IMR-90 (cell line): ENCODE data around the gene PRKCH. TPM values are rescaled to one million over a fixed set of nuclear protein-coding genes. Genes with fewer than 3 reads are reported as not detected.

Experiments
- ATAC-seq: fragments of 200-7000 bp; cut with Tn5 transposase; 2 replicates; pipeline ENCODE4 v1.9.1; 2020; ENCODE audit warnings: low read depth, mild to moderate bottlenecking, moderate library complexity
- BruUV-seq: library from RNA; stranded (reverse); fragments of 400-500 nt; replicated peaks from 2 replicates; lab custom pipeline; 2021; lab: Mats Ljungman, UMichigan
- CTCF ChIA-PET: fragments of 300-600 bp; formaldehyde crosslinking; extraction: SDS; loops from one replicate; lab custom pipeline; 2021; ENCODE audit warnings: antibody characterized with exemption; lab: Yijun Ruan, JAX
- POLR2A ChIA-PET: fragments of 300-600 bp; sonication (Branson Sonifier 250); formaldehyde crosslinking; loops from one replicate; lab custom pipeline; 2022; ENCODE audit warnings: antibody characterized with exemption; ENCODE audit not compliant: unreplicated experiment; lab: Charles Lee
- DNase-seq: peaks from one replicate; pipeline ENCODE4 v3.0.0; 2013
- H2AFZ ChIP-seq: replicated peaks from 2 replicates; pipeline ENCODE3; 2013; ENCODE audit warnings: low read length, mild to moderate bottlenecking; ENCODE audit not compliant: poor library complexity
- H2AK5ac ChIP-seq: 2 replicates; pipeline ENCODE4 v1.6.1; 2013; ENCODE audit warnings: low read depth, low read length, inconsistent platforms
- H2AK9ac ChIP-seq: replicated peaks from 2 replicates; pipeline ENCODE3; 2013; ENCODE audit warnings: mild to moderate bottlenecking, low read depth, low read length, moderate library complexity; ENCODE audit not compliant: poor library complexity
- H2BK120ac ChIP-seq: 2 replicates; pipeline ENCODE4 v1.6.1; 2013; ENCODE audit warnings: low read depth, low read length, inconsistent platforms
- H2BK15ac ChIP-seq: 3 replicates; pipeline ENCODE4 v1.6.1; 2013; ENCODE audit warnings: low read depth, low read length, inconsistent platforms
- H2BK20ac ChIP-seq: 2 replicates; pipeline ENCODE4 v1.6.1; 2013; ENCODE audit warnings: low read depth, mild to moderate bottlenecking, inconsistent platforms, low read length, moderate library complexity
- H2BK5ac ChIP-seq: 2 replicates; pipeline ENCODE4 v1.6.1; 2013; ENCODE audit warnings: mild to moderate bottlenecking, low read depth, low read length, inconsistent platforms; ENCODE audit not compliant: poor library complexity, severe bottlenecking
- H3K14ac ChIP-seq: replicated peaks from 2 replicates; pipeline ENCODE4 v1.6.1; 2013; ENCODE audit warnings: low read depth, low read length, inconsistent platforms
- H3K18ac ChIP-seq: 2 replicates; pipeline ENCODE4 v1.6.1; 2013; ENCODE audit warnings: low read depth, low read length, control low read depth
- H3K23ac ChIP-seq: 2 replicates; pipeline ENCODE4 v1.6.1; 2013; ENCODE audit warnings: low read depth, low read length, inconsistent platforms
- H3K27ac ChIP-seq: 2 replicates; pipeline ENCODE4 v1.5.1; 2013; ENCODE audit warnings: mild to moderate bottlenecking, control low read depth, low read length; ENCODE audit not compliant: insufficient read depth
- H3K27me3 ChIP-seq: 2 replicates; pipeline ENCODE4 v1.6.1; 2013; ENCODE audit warnings: low read length; ENCODE audit not compliant: control insufficient read depth, insufficient read depth
- H3K36me3 ChIP-seq: 2 replicates; pipeline ENCODE4 v1.6.1; 2013; ENCODE audit warnings: low read length, mixed read lengths; ENCODE audit not compliant: control insufficient read depth, insufficient read depth
- H3K4ac ChIP-seq: 2 replicates; pipeline ENCODE4 v1.6.1; 2013; ENCODE audit warnings: low read depth, low read length, inconsistent platforms
- H3K4me1 ChIP-seq: 2 replicates; pipeline ENCODE4 v1.6.1; 2013; ENCODE audit warnings: low read length, mixed read lengths; ENCODE audit not compliant: control insufficient read depth, insufficient read depth
- H3K4me2 ChIP-seq: 2 replicates; pipeline ENCODE4 v1.6.1; 2013; ENCODE audit warnings: low read depth, mild to moderate bottlenecking, control low read depth, low read length, moderate library complexity
- H3K4me3 ChIP-seq: 2 replicates; pipeline ENCODE4 v1.5.1; 2013; ENCODE audit warnings: low read depth, mild to moderate bottlenecking, control low read depth, low read length, moderate library complexity; ENCODE audit not compliant: insufficient read depth
- H3K56ac ChIP-seq: 2 replicates; pipeline ENCODE4 v1.6.1; 2013; ENCODE audit warnings: low read length, inconsistent platforms; ENCODE audit not compliant: insufficient read depth; ENCODE audit errors: extremely low read depth
- H3K79me1 ChIP-seq, 2 experiments: 2 replicates each; pipeline ENCODE4 v1.6.1; 2013; ENCODE audit warnings: low read length in 2 of 2, inconsistent platforms in 1 of 2, low read depth in 1 of 2
- H3K9ac ChIP-seq: 2 replicates; pipeline ENCODE4 v1.6.1; 2013; ENCODE audit warnings: low read depth, low read length, control low read depth
- H3K9me1 ChIP-seq: 2 replicates; pipeline ENCODE4 v1.6.1; 2013; ENCODE audit warnings: low read length, inconsistent platforms; ENCODE audit not compliant: insufficient read depth
- H3K9me3 ChIP-seq: 2 replicates; pipeline ENCODE4 v1.6.1; 2013; ENCODE audit warnings: low read length; ENCODE audit not compliant: control insufficient read depth, insufficient read depth
- H4K20me1 ChIP-seq: 2 replicates; pipeline ENCODE4 v1.6.1; 2013; ENCODE audit warnings: low read length, inconsistent platforms; ENCODE audit not compliant: insufficient read depth
- H4K5ac ChIP-seq: 2 replicates; pipeline ENCODE4 v1.6.1; 2013; ENCODE audit warnings: mild to moderate bottlenecking, low read depth, low read length, control low read depth
- H4K8ac ChIP-seq, 2 experiments: 2 replicates each; pipeline ENCODE4 v1.6.1; 2013; ENCODE audit warnings: low read depth in 2 of 2, low read length in 2 of 2, control low read depth in 1 of 2, inconsistent platforms in 1 of 2
- H4K91ac ChIP-seq: 2 replicates; pipeline ENCODE4 v1.6.1; 2013; ENCODE audit warnings: low read depth, low read length, inconsistent platforms; ENCODE audit not compliant: insufficient read depth
- CEBPB ChIP-seq: IDR thresholded peaks from 2 replicates; pipeline ENCODE4 v1.6.1; 2012; ENCODE audit warnings: low read depth, low read length, improper control_type of control experiment
- CHD1 ChIP-seq: IDR thresholded peaks from 2 replicates; pipeline ENCODE4 v1.6.1; 2012; ENCODE audit warnings: low read depth, low read length, improper control_type of control experiment
- CTCF ChIP-seq: conservative IDR thresholded peaks from 2 replicates; pipeline ENCODE4 v1.5.1; 2012; ENCODE audit warnings: mild to moderate bottlenecking, low read depth, low read length, improper control_type of control experiment
- FOS ChIP-seq: fragments of 150-350 bp; IDR thresholded peaks from 2 replicates; pipeline ENCODE4 v1.6.1; 2016; ENCODE audit warnings: low read depth, low read length
- NFE2L2 ChIP-seq: fragments of 150-350 bp; IDR thresholded peaks from 2 replicates; pipeline ENCODE4 v1.6.1; 2016; ENCODE audit warnings: low read depth, mild to moderate bottlenecking, low read length
- RAD21 ChIP-seq: IDR thresholded peaks from 2 replicates; pipeline ENCODE4 v1.6.1; 2012; ENCODE audit warnings: low read length, improper control_type of control experiment
- SMC3 ChIP-seq: fragments of 150-350 bp; IDR thresholded peaks from 2 replicates; pipeline ENCODE4 v1.6.1; 2016; ENCODE audit warnings: low read depth, mild to moderate bottlenecking, antibody characterized with exemption, low read length, moderate library complexity
- WGBS, 2 experiments: methylation state at CpG; one replicate each; pipeline versions ENCODE4 v1.1.5 to v1.1.7; 2013; ENCODE audit warnings: missing lambda C conversion rate in 2 of 2; ENCODE audit not compliant: insufficient read length in 1 of 2; ENCODE audit errors: extremely low coverage in 2 of 2; 5-methylcytosine and 5-hydroxymethylcytosine counted together
- dilution Hi-C: fragments of 300-500 bp; cut with HindIII; formaldehyde crosslinking; loops from one replicate; pipeline ENCODE4 v1.14.3; 2018; ENCODE audit warnings: low sequenced_read_pairs; ENCODE audit not compliant: unreplicated experiment
- in situ Hi-C: fragments of 300-500 bp; cut with MboI; formaldehyde crosslinking; loops from 3 replicates; pipeline ENCODE4 v1.14.3; 2019; ENCODE audit warnings: low sequenced_read_pairs, inconsistent platforms, mixed read lengths
- intact Hi-C: fragments of 100-400 bp; cut with micrococcal nuclease; formaldehyde crosslinking; loops from 2 replicates; pipeline ENCODE4 v1.10.0; 2022
- polyA plus RNA-seq, 3 experiments: library from polyadenylated mRNA; depleted of rRNA; stranded (reverse); fragments of >200 nt; gene quantifications; 2 replicates each; pipeline ENCODE4 v1.2.3, GENCODE V29; 2012; ENCODE audit warnings: low replicate concordance in 1 of 3
- total RNA-seq: library from RNA; depleted of rRNA; stranded (reverse); fragments of >200 nt; gene quantifications from 2 replicates; pipeline ENCODE4 v1.2.3, GENCODE V29; 2012
- TF ChIP-seq, protein P1 (sequence below): fragments of 150-350 bp; IDR thresholded peaks from 2 replicates; pipeline ENCODE4 v1.6.1; 2017; ENCODE audit warnings: mild to moderate bottlenecking, antibody characterized with exemption, low read length, low read depth

PRKCH gene
- total and polyA plus RNA-seq, 2 of the 4 experiments (the other 2 are of a cell fraction) = 1.6 to 2.3 TPM

DNA sequence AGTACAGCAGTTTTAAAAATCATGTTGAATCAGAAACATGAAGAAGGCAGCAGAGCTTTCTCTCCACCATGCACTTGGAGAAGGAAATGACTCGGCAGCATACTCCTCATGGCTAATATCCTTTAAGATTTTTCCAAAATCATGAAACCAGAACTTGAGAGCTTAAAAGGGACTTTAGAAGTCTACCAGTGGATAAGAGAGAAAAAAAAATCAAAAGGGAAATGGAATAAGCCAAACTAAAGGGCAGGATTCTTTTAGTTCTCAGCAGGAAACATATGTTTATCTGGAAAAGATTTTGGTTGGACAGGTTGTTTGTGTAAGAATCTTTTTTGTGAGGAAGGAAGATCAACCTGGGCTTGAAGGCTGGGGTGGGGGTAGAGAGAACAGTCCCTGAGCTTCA, 111.8 kb downstream of the PRKCH start:
- DNase-seq (peak; percentile 8), ATAC-seq (no peak)
- H4K5ac ChIP-seq = no peak overlapping the region
- no peak overlapping the region for H2AFZ ChIP-seq
- no peaks in the 10 kb centered on the region for H3K9me1 ChIP-seq
- H3K27me3 ChIP-seq = peaks cover 23% of the 10 kb centered on the region
- in situ Hi-C loops (no loop called here), intact Hi-C loops (no loop called here), dilution Hi-C loops (no loop called here)
- H3K18ac ChIP-seq = no peak overlapping the region
- H3K4ac ChIP-seq = no peak overlapping the region
- POLR2A ChIA-PET = interaction anchor here (0.6 kb wide), 2 partner anchors 128 to 333 kb away, joined by 3 to 4 read pairs; no protein-coding TSS in a partner anchor
- no peak overlapping the region for H3K56ac ChIP-seq
- WGBS, 2 experiments = no CpG with 5 or more reads among the region's 1 CpG
- no peak overlapping the region for H2AK5ac ChIP-seq
- H3K27ac ChIP-seq = no peak overlapping the region
- no peak overlapping the region for H3K23ac ChIP-seq
- no peak overlapping the region for H2BK20ac ChIP-seq
- BruUV-seq = no TSS peak
- H2AK9ac ChIP-seq = no peak overlapping the region
- TF ChIP-seq FOS (no peak), RAD21 (no peak), CHD1 (no peak), CEBPB (no peak), CTCF (no peak), NFE2L2 (no peak), SMC3 (no peak)
- TF ChIP-seq, protein P1, sequence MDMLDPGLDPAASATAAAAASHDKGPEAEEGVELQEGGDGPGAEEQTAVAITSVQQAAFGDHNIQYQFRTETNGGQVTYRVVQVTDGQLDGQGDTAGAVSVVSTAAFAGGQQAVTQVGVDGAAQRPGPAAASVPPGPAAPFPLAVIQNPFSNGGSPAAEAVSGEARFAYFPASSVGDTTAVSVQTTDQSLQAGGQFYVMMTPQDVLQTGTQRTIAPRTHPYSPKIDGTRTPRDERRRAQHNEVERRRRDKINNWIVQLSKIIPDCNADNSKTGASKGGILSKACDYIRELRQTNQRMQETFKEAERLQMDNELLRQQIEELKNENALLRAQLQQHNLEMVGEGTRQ = no peak
- H3K9ac ChIP-seq = no peak overlapping the region
- H4K20me1 ChIP-seq = no peaks in the 10 kb centered on the region
- H3K9me3 ChIP-seq = no peaks in the 10 kb centered on the region
- H2BK15ac ChIP-seq = no peak overlapping the region
- no peaks in the 10 kb centered on the region for H3K4me1 ChIP-seq
- no peak overlapping the region for H4K8ac ChIP-seq
- H4K91ac ChIP-seq = no peak overlapping the region
- no peak overlapping the region for H2BK120ac ChIP-seq
- no peaks in the 10 kb centered on the region for H3K36me3 ChIP-seq
- no peaks in the 10 kb centered on the region for H3K79me1 ChIP-seq
- H2BK5ac ChIP-seq = no peak overlapping the region
- no peak overlapping the region for H3K4me3 ChIP-seq
- H3K14ac ChIP-seq = no peak overlapping the region
- CTCF ChIA-PET = interaction anchor here (0.6 kb wide), 1 partner anchor 298 kb away, joined by 3 read pairs; no protein-coding TSS in a partner anchor
- no peak overlapping the region for H3K4me2 ChIP-seq
